GM23338 (cell line): ENCODE measurements around the gene KIF21A. TPM values are rescaled to one million over a fixed set of nuclear protein-coding genes. Genes with fewer than 3 reads are reported as not detected.

Experiments used
- ATAC-seq: fragments of 200-7000 bp; cut with Tn5 transposase; 3 replicates; pipeline ENCODE4 v1.9.1; 2020
- DNase-seq: peaks from one replicate; pipeline ENCODE4 v3.0.0-alpha.2; 2015; ENCODE audit warnings: low spot score
- H2AFZ ChIP-seq: fragments of 200-600 bp; sonication (generic); 2 replicates; pipeline ENCODE4 v1.8.0; 2016; ENCODE audit warnings: antibody characterized with exemption, mild to moderate bottlenecking, moderate library complexity
- H3F3A ChIP-seq: fragments of 200-600 bp; sonication (generic); replicated peaks from 2 replicates; pipeline ENCODE4 v1.8.0; 2017; ENCODE audit warnings: antibody characterized with exemption, mixed run types, low read depth
- H3K27ac ChIP-seq: fragments of 200-600 bp; sonication (generic); 2 replicates; pipeline ENCODE4 v1.6.1; 2016; ENCODE audit warnings: low read depth
- H3K27me3 ChIP-seq: fragments of 200-600 bp; sonication (generic); 2 replicates; pipeline ENCODE4 v1.8.0; 2016; ENCODE audit warnings: mild to moderate bottlenecking, mixed run types, moderate library complexity; ENCODE audit not compliant: insufficient read depth
- H3K36me3 ChIP-seq: fragments of 200-600 bp; sonication (generic); 2 replicates; pipeline ENCODE4 v1.8.0; 2016; ENCODE audit warnings: mild to moderate bottlenecking; ENCODE audit not compliant: insufficient read depth
- H3K4me1 ChIP-seq: fragments of 200-600 bp; sonication (generic); 2 replicates; pipeline ENCODE4 v1.8.0; 2016; ENCODE audit warnings: mild to moderate bottlenecking, moderate library complexity; ENCODE audit not compliant: insufficient read depth
- H3K4me2 ChIP-seq: fragments of 200-600 bp; sonication (generic); 2 replicates; pipeline ENCODE4 v1.7.1; 2017; ENCODE audit warnings: mixed run types
- H3K4me3 ChIP-seq: fragments of 200-600 bp; sonication (generic); 2 replicates; pipeline ENCODE4 v1.6.1; 2016; ENCODE audit warnings: mixed run types
- H3K79me2 ChIP-seq: fragments of 200-600 bp; sonication (generic); replicated peaks from 2 replicates; pipeline ENCODE4 v1.8.0; 2017; ENCODE audit warnings: mild to moderate bottlenecking; ENCODE audit not compliant: insufficient read depth
- H3K9me2 ChIP-seq: fragments of 200-600 bp; sonication (generic); 2 replicates; pipeline ENCODE4 v1.8.0; 2017; ENCODE audit not compliant: insufficient read depth
- H4K20me1 ChIP-seq: fragments of 200-600 bp; sonication (generic); replicated peaks from 2 replicates; pipeline ENCODE4 v1.8.0; 2017; ENCODE audit warnings: mild to moderate bottlenecking; ENCODE audit not compliant: insufficient read depth
- H3K27ac Mint-ChIP-seq: 2 replicates; pipeline ENCODE4 v1.8.0; 2020; ENCODE audit warnings: inconsistent platforms, mild to moderate bottlenecking, moderate library complexity, mixed read lengths
- H3K27me3 Mint-ChIP-seq: 3 replicates; pipeline ENCODE4 v1.8.0; 2022; ENCODE audit warnings: low read depth, mild to moderate bottlenecking, moderate library complexity, mixed read lengths, inconsistent platforms; ENCODE audit not compliant: insufficient read depth, poor library complexity
- H3K36me3 Mint-ChIP-seq: 3 replicates; pipeline ENCODE4 v1.8.0; 2021; ENCODE audit warnings: low read depth, mild to moderate bottlenecking, inconsistent platforms, moderate library complexity, mixed read lengths
- H3K4me1 Mint-ChIP-seq: 3 replicates; pipeline ENCODE4 v1.8.0; 2020; ENCODE audit warnings: mild to moderate bottlenecking, inconsistent platforms, mixed read lengths
- H3K4me3 Mint-ChIP-seq: 3 replicates; pipeline ENCODE4 v1.8.0; 2021; ENCODE audit warnings: moderate library complexity, mild to moderate bottlenecking, inconsistent platforms, mixed read lengths
- H3K9me3 Mint-ChIP-seq: 3 replicates; pipeline ENCODE4 v1.8.0; 2020; ENCODE audit warnings: moderate library complexity, mild to moderate bottlenecking, inconsistent platforms, mixed read lengths
- CREB1 ChIP-seq: fragments of 250-450 bp; sonication (Bioruptor Pico); IDR thresholded peaks from 2 replicates; pipeline ENCODE4 v1.5.0; 2020; ENCODE audit warnings: low read depth, mild to moderate bottlenecking, moderate library complexity
- ETS1 ChIP-seq: IDR thresholded peaks from 2 replicates; pipeline ENCODE4 v1.6.1; 2016; ENCODE audit warnings: antibody characterized with exemption
- EZH2 ChIP-seq: fragments of 200-600 bp; sonication (generic); IDR thresholded peaks from one replicate; pipeline ENCODE4 v1.8.0; 2017; ENCODE audit warnings: antibody characterized with exemption, mild to moderate bottlenecking, low read depth; ENCODE audit not compliant: unreplicated experiment
- EZH2phosphoT487 ChIP-seq: fragments of 200-600 bp; sonication (generic); IDR thresholded peaks from one replicate; pipeline ENCODE4 v1.8.1; 2018; ENCODE audit warnings: antibody characterized with exemption; ENCODE audit not compliant: unreplicated experiment
- JUNB ChIP-seq: IDR thresholded peaks from one replicate; pipeline ENCODE4 v1.6.1; 2016; ENCODE audit warnings: antibody characterized with exemption; ENCODE audit not compliant: unreplicated experiment
- NANOG ChIP-seq: IDR thresholded peaks from 2 replicates; pipeline ENCODE4 v1.6.1; 2016; ENCODE audit warnings: antibody characterized with exemption, borderline replicate concordance
- POLR2AphosphoS5 ChIP-seq: IDR thresholded peaks from 2 replicates; pipeline ENCODE4 v1.6.1; 2016; ENCODE audit warnings: antibody characterized with exemption, low read depth
- REST ChIP-seq: IDR thresholded peaks from one replicate; pipeline ENCODE4 v1.6.1; 2018; ENCODE audit warnings: antibody characterized with exemption; ENCODE audit not compliant: unreplicated experiment
- STAT1 ChIP-seq: IDR thresholded peaks from one replicate; pipeline ENCODE4 v1.6.1; 2016; ENCODE audit warnings: antibody characterized with exemption; ENCODE audit not compliant: unreplicated experiment
- ZNF114 ChIP-seq: fragments of 250-450 bp; sonication (Bioruptor Pico); IDR thresholded peaks from 2 replicates; pipeline ENCODE4 v1.5.0; 2020; ENCODE audit warnings: mild to moderate bottlenecking, moderate library complexity
- ZNF331 ChIP-seq: fragments of 250-450 bp; sonication (Bioruptor Pico); IDR thresholded peaks from 2 replicates; pipeline ENCODE4 v1.5.0; 2020; ENCODE audit warnings: low read depth, mild to moderate bottlenecking, moderate library complexity
- polyA plus RNA-seq: library from polyadenylated mRNA; unstranded; fragments of >200 nt; fragmentation: Nextera tagmentation; extraction: Ambion mirVana; gene quantifications from 2 replicates; pipeline ENCODE4 v1.2.1, GENCODE V29; 2016
- total RNA-seq: library from RNA; depleted of rRNA; stranded (reverse); fragments of >200 nt; shearing (Covaris generic); gene quantifications from 2 replicates; pipeline ENCODE4 v1.2.3, GENCODE V29; 2014
- TF ChIP-seq, protein P1 (sequence below): fragments of 250-450 bp; sonication (Bioruptor Pico); IDR thresholded peaks from 2 replicates; pipeline ENCODE4 v1.5.0; 2020; ENCODE audit warnings: mild to moderate bottlenecking, moderate library complexity
- TF ChIP-seq, protein P2 (sequence below), 2 experiments: fragments of 200-600 bp in 1 of 2; sonication (generic) in 1 of 2; conservative IDR thresholded peaks; 2 replicates each; pipeline versions ENCODE4 v1.5.1 to v1.6.1; 2016 to 2017; ENCODE audit warnings: antibody characterized with exemption in 2 of 2, low read depth in 2 of 2, mild to moderate bottlenecking in 2 of 2, moderate library complexity in 1 of 2

KIF21A gene
- total and polyA plus RNA-seq, 2 experiments from 2014 or later = 28.8 to 32.0 TPM

DNA sequence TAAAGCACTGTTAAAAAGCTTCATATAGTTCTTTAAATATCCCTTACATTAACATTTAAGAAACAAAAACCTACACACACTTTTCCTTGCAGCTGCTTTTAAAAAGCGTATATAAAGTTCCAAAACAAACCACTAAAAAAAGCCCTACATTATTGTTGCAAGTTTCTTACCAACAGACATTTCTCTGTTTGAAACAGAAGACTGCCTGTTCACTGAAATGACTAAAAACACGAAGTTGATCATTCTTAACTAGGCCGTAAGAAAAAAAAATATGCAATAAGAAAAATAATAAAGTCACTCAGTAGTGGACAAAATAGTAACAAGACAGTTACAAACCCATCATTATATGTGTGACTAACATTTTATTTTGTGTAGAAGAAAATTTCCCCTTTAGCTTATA lies 37.3 kb downstream of the KIF21A start:
- no peak overlapping the region for H3K4me3 Mint-ChIP-seq
- no peak overlapping the region for H3K27ac Mint-ChIP-seq
- no peaks in the 10 kb centered on the region for H3K9me3 Mint-ChIP-seq

More for the DNA sequence above, 37.3 kb downstream of the KIF21A start:
- no peaks in the 10 kb centered on the region for H3K36me3 Mint-ChIP-seq
- H3F3A ChIP-seq = no peaks in the 10 kb centered on the region
- no peak overlapping the region for H3K27ac ChIP-seq
- no peak overlapping the region for H3K4me2 ChIP-seq
- no peaks in the 10 kb centered on the region for H3K9me2 ChIP-seq
- peaks cover 7% of the 10 kb centered on the region; the same call in 1 of the 2 replicates for H3K27me3 ChIP-seq
- H3K4me3 ChIP-seq = no peak overlapping the region
- H2AFZ ChIP-seq = no peak overlapping the region
- no peaks in the 10 kb centered on the region for H3K36me3 ChIP-seq
- peaks cover 44% of the 10 kb centered on the region for H3K4me1 Mint-ChIP-seq
- H3K4me1 ChIP-seq = peaks cover 26% of the 10 kb centered on the region
- ATAC-seq = no peak
- peaks cover 8% of the 10 kb centered on the region; the same call in 1 of the 2 replicates for H4K20me1 ChIP-seq
- no peak for TF ChIP-seq NANOG
- no peak for TF ChIP-seq REST
- TF ChIP-seq, protein P1, sequence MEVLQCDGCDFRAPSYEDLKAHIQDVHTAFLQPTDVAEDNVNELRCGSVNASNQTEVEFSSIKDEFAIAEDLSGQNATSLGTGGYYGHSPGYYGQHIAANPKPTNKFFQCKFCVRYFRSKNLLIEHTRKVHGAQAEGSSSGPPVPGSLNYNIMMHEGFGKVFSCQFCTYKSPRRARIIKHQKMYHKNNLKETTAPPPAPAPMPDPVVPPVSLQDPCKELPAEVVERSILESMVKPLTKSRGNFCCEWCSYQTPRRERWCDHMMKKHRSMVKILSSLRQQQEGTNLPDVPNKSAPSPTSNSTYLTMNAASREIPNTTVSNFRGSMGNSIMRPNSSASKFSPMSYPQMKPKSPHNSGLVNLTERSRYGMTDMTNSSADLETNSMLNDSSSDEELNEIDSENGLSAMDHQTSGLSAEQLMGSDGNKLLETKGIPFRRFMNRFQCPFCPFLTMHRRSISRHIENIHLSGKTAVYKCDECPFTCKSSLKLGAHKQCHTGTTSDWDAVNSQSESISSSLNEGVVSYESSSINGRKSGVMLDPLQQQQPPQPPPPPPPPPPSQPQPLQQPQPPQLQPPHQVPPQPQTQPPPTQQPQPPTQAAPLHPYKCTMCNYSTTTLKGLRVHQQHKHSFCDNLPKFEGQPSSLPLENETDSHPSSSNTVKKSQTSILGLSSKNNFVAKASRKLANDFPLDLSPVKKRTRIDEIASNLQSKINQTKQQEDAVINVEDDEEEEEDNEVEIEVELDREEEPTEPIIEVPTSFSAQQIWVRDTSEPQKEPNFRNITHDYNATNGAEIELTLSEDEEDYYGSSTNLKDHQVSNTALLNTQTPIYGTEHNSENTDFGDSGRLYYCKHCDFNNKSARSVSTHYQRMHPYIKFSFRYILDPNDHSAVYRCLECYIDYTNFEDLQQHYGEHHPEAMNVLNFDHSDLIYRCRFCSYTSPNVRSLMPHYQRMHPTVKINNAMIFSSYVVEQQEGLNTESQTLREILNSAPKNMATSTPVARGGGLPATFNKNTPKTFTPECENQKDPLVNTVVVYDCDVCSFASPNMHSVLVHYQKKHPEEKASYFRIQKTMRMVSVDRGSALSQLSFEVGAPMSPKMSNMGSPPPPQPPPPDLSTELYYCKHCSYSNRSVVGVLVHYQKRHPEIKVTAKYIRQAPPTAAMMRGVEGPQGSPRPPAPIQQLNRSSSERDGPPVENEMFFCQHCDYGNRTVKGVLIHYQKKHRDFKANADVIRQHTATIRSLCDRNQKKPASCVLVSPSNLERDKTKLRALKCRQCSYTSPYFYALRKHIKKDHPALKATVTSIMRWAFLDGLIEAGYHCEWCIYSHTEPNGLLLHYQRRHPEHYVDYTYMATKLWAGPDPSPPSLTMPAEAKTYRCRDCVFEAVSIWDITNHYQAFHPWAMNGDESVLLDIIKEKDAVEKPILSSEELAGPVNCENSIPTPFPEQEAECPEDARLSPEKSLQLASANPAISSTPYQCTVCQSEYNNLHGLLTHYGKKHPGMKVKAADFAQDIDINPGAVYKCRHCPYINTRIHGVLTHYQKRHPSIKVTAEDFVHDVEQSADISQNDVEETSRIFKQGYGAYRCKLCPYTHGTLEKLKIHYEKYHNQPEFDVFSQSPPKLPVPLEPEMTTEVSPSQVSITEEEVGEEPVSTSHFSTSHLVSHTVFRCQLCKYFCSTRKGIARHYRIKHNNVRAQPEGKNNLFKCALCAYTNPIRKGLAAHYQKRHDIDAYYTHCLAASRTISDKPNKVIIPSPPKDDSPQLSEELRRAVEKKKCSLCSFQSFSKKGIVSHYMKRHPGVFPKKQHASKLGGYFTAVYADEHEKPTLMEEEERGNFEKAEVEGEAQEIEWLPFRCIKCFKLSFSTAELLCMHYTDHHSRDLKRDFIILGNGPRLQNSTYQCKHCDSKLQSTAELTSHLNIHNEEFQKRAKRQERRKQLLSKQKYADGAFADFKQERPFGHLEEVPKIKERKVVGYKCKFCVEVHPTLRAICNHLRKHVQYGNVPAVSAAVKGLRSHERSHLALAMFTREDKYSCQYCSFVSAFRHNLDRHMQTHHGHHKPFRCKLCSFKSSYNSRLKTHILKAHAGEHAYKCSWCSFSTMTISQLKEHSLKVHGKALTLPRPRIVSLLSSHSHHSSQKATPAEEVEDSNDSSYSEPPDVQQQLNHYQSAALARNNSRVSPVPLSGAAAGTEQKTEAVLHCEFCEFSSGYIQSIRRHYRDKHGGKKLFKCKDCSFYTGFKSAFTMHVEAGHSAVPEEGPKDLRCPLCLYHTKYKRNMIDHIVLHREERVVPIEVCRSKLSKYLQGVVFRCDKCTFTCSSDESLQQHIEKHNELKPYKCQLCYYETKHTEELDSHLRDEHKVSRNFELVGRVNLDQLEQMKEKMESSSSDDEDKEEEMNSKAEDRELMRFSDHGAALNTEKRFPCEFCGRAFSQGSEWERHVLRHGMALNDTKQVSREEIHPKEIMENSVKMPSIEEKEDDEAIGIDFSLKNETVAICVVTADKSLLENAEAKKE (CRISPR knock-in tag) = no peak
- no peak for TF ChIP-seq JUNB
- TF ChIP-seq, protein P2, sequence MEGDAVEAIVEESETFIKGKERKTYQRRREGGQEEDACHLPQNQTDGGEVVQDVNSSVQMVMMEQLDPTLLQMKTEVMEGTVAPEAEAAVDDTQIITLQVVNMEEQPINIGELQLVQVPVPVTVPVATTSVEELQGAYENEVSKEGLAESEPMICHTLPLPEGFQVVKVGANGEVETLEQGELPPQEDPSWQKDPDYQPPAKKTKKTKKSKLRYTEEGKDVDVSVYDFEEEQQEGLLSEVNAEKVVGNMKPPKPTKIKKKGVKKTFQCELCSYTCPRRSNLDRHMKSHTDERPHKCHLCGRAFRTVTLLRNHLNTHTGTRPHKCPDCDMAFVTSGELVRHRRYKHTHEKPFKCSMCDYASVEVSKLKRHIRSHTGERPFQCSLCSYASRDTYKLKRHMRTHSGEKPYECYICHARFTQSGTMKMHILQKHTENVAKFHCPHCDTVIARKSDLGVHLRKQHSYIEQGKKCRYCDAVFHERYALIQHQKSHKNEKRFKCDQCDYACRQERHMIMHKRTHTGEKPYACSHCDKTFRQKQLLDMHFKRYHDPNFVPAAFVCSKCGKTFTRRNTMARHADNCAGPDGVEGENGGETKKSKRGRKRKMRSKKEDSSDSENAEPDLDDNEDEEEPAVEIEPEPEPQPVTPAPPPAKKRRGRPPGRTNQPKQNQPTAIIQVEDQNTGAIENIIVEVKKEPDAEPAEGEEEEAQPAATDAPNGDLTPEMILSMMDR (conservative IDR thresholded peaks at IDR 0.05; ENCODE audit: low read depth in 2 of 2) = no peak
- TF ChIP-seq ETS1 = no peak
- no peak for TF ChIP-seq ZNF331 (CRISPR knock-in tag)
- TF ChIP-seq POLR2AphosphoS5 = no peak
- no peak for TF ChIP-seq ZNF114
- no peak for TF ChIP-seq EZH2
- TF ChIP-seq STAT1 = no peak
- no peak for TF ChIP-seq EZH2phosphoT487
- no peak for TF ChIP-seq CREB1
- DNase-seq = no peak
- peaks cover 31% of the 10 kb centered on the region for H3K79me2 ChIP-seq
- H3K27me3 Mint-ChIP-seq = peaks cover 2% of the 10 kb centered on the region
